ENCODE results near the gene CTSW.

CTSW gene

DNA sequence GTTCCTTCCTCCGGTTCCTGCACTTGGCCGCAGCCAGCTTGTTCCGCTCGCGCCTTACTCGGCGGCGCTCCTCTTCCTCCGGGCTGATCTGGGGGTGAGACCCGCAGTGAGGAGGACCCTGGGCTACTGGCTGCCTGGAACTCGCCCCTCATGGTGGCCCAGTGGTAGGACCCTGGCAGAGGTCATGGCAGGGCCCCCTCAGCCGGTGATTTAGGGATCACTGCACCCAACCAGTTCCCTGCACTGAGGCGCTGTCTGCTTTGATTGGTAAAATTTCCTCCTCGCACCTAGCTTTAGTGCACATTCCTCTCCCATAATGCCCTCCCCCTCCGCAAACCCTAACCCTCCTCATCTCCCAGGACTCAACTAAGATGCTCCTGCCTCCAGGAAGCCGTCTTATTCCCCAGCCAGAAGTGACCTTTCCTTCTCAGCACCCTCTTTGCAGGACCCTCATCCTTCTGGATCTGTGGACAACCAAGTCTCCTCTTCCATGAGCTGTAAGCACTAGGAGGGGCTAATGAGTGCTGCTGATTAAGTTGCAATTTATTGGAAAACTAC lies 14.5 kb downstream of the CTSW start (continued):
- TF ChIP-seq ZNF302 (tag by site-specific recombination; IDR thresholded peaks at IDR 0.05; ENCODE audit: low read depth) = no peak
- TF ChIP-seq, protein P1, sequence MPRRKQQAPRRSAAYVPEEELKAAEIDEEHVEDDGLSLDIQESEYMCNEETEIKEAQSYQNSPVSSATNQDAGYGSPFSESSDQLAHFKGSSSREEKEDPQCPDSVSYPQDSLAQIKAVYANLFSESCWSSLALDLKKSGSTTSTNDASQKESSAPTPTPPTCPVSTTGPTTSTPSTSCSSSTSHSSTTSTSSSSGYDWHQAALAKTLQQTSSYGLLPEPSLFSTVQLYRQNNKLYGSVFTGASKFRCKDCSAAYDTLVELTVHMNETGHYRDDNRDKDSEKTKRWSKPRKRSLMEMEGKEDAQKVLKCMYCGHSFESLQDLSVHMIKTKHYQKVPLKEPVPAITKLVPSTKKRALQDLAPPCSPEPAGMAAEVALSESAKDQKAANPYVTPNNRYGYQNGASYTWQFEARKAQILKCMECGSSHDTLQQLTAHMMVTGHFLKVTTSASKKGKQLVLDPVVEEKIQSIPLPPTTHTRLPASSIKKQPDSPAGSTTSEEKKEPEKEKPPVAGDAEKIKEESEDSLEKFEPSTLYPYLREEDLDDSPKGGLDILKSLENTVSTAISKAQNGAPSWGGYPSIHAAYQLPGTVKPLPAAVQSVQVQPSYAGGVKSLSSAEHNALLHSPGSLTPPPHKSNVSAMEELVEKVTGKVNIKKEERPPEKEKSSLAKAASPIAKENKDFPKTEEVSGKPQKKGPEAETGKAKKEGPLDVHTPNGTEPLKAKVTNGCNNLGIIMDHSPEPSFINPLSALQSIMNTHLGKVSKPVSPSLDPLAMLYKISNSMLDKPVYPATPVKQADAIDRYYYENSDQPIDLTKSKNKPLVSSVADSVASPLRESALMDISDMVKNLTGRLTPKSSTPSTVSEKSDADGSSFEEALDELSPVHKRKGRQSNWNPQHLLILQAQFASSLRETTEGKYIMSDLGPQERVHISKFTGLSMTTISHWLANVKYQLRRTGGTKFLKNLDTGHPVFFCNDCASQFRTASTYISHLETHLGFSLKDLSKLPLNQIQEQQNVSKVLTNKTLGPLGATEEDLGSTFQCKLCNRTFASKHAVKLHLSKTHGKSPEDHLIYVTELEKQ (tag by site-specific recombination; IDR thresholded peaks at IDR 0.05; ENCODE audit: borderline replicate concordance) = no peak
- no peak for TF ChIP-seq ZNF391 (tag by site-specific recombination; IDR thresholded peaks at IDR 0.05; ENCODE audit: borderline replicate concordance, low read depth)
- TF ChIP-seq ZFP69B (tag by site-specific recombination; IDR thresholded peaks at IDR 0.05) = no peak
- no peak for TF ChIP-seq ZNF341 (tag by site-specific recombination; IDR thresholded peaks at IDR 0.05; ENCODE audit: low read depth)

DNA sequence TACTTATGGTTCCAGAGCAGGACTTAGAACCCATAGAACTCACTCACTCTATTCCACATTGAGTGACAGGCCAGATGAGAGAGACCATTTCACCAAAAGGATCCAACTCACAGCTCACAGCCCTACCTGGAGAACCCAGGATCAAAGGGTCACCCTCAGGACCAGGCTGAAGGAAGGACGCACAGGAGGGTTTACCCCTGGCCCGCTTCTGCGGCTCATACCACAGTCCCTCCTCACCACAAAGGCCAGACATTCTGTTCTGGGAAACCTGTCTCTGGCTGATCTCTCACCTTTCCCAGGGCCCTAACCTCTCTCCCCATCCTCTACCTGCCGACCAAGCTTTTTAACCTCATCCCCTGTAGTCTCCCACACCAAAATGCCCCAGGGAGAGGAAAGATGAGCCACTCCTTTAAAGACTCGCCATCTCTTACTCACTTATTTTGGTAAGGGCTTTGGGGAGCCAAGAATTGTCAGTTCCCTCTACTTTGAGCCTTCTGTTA lies 15.9 kb downstream of the CTSW start:
- no peak overlapping the region for H3K27ac ChIP-seq (ENCODE audit: extremely low read depth, low read depth, low read length)
- TF ChIP-seq RBAK (tag by site-specific recombination; IDR thresholded peaks at IDR 0.05) (no peak), ZNF585B (tag by site-specific recombination; IDR thresholded peaks at IDR 0.05) (no peak), TRIM28 (IDR thresholded peaks at IDR 0.05; ENCODE audit: borderline replicate concordance, low read length) (no peak), ZNF302 (tag by site-specific recombination; IDR thresholded peaks at IDR 0.05; ENCODE audit: low read depth) (no peak), ZXDB (tag by site-specific recombination; IDR thresholded peaks at IDR 0.05) (no peak), ZNF223 (tag by site-specific recombination; IDR thresholded peaks at IDR 0.05) (no peak), ZNF24 (tag by site-specific recombination; IDR thresholded peaks at IDR 0.05) (no peak), WT1 (tag by site-specific recombination; IDR thresholded peaks at IDR 0.05) (no peak), ZNF335 (tag by site-specific recombination; conservative IDR thresholded peaks at IDR 0.05) (no peak), MZF1 (tag by site-specific recombination; IDR thresholded peaks at IDR 0.05; ENCODE audit: borderline replicate concordance) (no peak), ZNF184 (tag by site-specific recombination; IDR thresholded peaks at IDR 0.05) (no peak), REPIN1 (tag by site-specific recombination; IDR thresholded peaks at IDR 0.05; ENCODE audit: low read depth) (no peak), ZNF624 (tag by site-specific recombination; IDR thresholded peaks at IDR 0.05) (no peak)
- TF ChIP-seq, protein P2, sequence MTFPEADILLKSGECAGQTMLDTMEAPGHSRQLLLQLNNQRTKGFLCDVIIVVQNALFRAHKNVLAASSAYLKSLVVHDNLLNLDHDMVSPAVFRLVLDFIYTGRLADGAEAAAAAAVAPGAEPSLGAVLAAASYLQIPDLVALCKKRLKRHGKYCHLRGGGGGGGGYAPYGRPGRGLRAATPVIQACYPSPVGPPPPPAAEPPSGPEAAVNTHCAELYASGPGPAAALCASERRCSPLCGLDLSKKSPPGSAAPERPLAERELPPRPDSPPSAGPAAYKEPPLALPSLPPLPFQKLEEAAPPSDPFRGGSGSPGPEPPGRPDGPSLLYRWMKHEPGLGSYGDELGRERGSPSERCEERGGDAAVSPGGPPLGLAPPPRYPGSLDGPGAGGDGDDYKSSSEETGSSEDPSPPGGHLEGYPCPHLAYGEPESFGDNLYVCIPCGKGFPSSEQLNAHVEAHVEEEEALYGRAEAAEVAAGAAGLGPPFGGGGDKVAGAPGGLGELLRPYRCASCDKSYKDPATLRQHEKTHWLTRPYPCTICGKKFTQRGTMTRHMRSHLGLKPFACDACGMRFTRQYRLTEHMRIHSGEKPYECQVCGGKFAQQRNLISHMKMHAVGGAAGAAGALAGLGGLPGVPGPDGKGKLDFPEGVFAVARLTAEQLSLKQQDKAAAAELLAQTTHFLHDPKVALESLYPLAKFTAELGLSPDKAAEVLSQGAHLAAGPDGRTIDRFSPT (tag by site-specific recombination; IDR thresholded peaks at IDR 0.05) = no peak
- TF ChIP-seq, protein P3, sequence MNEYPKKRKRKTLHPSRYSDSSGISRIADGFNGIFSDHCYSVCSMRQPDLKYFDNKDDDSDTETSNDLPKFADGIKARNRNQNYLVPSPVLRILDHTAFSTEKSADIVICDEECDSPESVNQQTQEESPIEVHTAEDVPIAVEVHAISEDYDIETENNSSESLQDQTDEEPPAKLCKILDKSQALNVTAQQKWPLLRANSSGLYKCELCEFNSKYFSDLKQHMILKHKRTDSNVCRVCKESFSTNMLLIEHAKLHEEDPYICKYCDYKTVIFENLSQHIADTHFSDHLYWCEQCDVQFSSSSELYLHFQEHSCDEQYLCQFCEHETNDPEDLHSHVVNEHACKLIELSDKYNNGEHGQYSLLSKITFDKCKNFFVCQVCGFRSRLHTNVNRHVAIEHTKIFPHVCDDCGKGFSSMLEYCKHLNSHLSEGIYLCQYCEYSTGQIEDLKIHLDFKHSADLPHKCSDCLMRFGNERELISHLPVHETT (tag by site-specific recombination; IDR thresholded peaks at IDR 0.05) = no peak
- H3K4me1 ChIP-seq (ENCODE audit: control insufficient read depth, insufficient read depth, low read length) = no peaks in the 10 kb centered on the region
- H3K4me3 ChIP-seq (ENCODE audit: low read depth, low read length) = no peak overlapping the region
- ChIA-PET POLR2A (interaction anchor here (0.5 kb wide), 1 partner anchor 364 kb away, joined by 4 read pairs; no protein-coding TSS in a partner anchor), CTCF (interaction anchor here (1.2 kb wide), 1 partner anchor 16 kb away, joined by 3 read pairs; no protein-coding TSS in a partner anchor)
- H3K36me3 ChIP-seq (ENCODE audit: control insufficient read depth in 2 of 2, insufficient read depth in 1 of 2, low read length in 2 of 2) = peaks cover 0 to 3% of the 10 kb centered on the region in 2 experiments; a peak in 1 of 3 replicates
- no peaks in the 10 kb centered on the region for H3K9me3 ChIP-seq (ENCODE audit: control insufficient read depth, insufficient read depth, low read depth, low read length)

Data from HEK293 (cell line).